Amniotic stem cell (primary cell): ENCODE data around the gene EIF2B4.
A peak's percentile ranks its signal among the peaks of the same experiment; 100 is the strongest.
"Not testable (repeated sequence)": the region's sequence is repeated elsewhere in the genome, so short reads cannot be mapped to it uniquely, and the experiment has no call there.

Experiments
- DNase-seq: peaks from one replicate; lab custom pipeline; 2025; lab: John Stamatoyannopoulos, UW

The EIF2B4 gene

GRCh38 chr2:27335311-27335710 lies 34.8 kb downstream of the EIF2B4 start:
- no peak for DNase-seq

GRCh38 chr2:27324720-27325119 lies 45.4 kb downstream of the EIF2B4 start:
- no peak for DNase-seq

- no peak for DNase-seq
Observed at GRCh38 chr2:27323596-27324285, 46.4 kb downstream of the EIF2B4 start.

- DNase-seq: peak; percentile 86
Observed at GRCh38 chr2:27322766-27323595, 47.2 kb downstream of the EIF2B4 start, which contains the start of gene MPV17. MPV17 (minus strand) TSS chr2:27323097; CDS start chr2:27322517, 580 bp downstream.

GRCh38 chr2:27322301-27322765 lies 47.8 kb downstream of the EIF2B4 start:
- no peak for DNase-seq

GRCh38 chr2:27320958-27321543 lies 49.1 kb downstream of the EIF2B4 start:
- peak; percentile 95 for DNase-seq

- not testable (repeated sequence) for DNase-seq
Observed at GRCh38 chr2:27319839-27320238, 50.3 kb downstream of the EIF2B4 start.

GRCh38 chr2:27316655-27317412 lies 53.3 kb downstream of the EIF2B4 start:
- no peak for DNase-seq

- DNase-seq: no peak
Observed at GRCh38 chr2:27315122-27315521, 55.0 kb downstream of the EIF2B4 start.

- no peak for DNase-seq
Observed at GRCh38 chr2:27314709-27315108, 55.4 kb downstream of the EIF2B4 start.
